Eye (tissue), 1 donor: ENCODE data around the gene ADAMTS2.

ENCODE experiments used
- DNase-seq: peaks from one replicate; pipeline ENCODE4 v3.0.0-alpha.2; 2015

The ADAMTS2 gene

DNA sequence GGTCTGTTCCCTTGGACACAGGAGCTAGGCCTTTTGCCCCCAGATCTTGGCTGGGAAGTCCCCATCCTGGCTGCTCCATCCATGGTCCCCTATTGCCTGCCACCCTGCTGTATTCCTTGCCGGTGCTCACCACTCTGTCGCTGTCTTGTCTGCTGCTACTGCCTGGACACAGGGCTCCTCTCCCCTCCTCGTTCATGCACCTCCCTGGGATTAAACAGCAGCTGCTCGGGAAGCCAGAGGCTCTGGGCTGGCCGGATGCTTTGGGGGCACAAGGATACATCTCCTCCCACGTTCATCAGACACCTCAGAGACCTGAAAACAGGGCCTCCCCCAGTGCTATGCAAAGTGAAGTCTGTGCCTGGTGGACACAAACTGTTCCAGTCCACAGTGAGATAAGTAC lies 174.7 kb downstream of the ADAMTS2 start:
- DNase-seq, result no peak

GRCh38 chr5:179169836-179170235 lies 175.4 kb downstream of the ADAMTS2 start:
- no peak for DNase-seq

GRCh38 chr5:179168664-179169063 lies 176.6 kb downstream of the ADAMTS2 start:
- DNase-seq, result no peak

GRCh38 chr5:179167871-179168451 lies 177.3 kb downstream of the ADAMTS2 start:
- DNase-seq, result no peak

DNA sequence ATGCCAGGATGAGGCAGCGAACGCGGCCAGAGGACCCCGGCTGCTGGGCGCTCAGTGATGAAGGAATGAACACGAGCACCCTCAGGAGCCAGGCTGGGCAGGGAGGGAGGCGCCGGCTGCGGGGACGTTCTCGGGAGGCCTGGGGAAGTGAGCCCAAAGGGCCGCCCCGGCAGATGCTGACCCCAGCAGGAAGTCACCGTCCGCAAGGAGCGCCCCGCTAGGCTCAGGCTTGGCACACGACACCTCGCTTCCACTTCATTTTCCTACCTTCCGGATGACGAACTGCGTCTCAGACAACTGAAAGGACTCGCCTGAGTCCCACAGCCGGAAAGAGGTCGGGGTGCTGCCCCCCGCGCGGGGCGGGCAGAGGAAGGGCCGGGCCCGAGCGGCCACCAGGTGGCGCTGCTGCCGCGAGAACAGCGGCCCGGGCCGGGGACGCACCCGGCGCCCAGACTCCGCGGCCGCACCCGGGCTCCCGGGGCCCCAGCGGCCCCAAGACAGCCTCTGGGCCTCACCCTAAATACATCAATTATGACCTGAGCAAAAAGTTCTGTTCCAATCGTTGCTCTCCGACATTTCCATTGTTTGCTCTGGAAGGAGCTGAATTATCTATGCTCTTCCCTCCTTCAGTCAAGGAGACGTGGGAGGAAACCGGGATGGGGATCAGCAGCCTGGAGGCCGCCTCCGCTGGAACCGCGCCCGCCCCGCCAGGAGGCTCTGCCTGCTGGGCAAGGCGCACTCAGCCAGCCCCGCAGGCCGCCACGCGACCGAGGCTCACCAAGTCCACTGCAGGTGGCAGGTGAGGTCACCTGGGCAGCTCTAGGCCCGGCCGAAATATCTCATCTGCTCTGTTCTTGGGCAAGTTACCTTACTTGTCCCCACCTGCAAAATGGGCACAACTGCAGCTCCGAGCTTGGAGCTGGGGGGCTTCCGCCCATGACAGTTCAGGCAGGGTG lies 178.1 kb downstream of the ADAMTS2 start:
- peak; percentile 82 for DNase-seq

DNA sequence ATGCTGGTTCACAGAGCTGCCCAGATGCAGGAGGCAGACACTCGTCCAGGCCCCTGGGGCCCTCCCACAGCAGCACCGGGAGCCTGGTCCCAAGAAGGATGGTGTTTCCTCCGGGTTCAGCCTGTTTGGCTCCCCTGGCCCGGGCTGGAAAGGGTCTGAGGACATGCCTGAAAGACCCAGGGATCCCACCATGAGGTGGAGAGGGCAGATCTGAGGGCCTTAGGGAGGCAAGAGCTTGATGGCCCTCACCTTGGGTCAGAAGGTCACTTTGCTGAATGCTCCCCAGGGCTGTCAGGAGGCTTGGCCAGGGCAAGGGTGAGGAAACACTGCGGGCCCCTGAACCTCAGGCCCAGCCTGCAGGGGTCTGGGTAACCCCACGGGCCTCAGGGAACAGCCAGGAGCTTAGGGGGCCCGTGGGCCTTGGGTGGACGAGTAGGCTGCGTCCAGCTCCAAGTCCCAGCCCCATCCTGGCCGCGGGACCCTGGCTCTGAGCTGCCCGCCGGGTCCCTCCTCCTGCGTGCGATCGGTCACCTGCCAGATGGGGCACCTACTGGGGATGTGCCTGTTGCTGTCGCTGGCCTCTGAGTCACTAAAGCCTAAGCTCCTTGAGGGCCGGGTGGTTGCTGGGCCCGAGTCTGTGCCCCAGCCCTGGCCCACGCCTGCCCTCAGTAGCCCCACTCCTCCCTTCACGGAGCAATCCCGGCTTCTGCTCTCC lies 178.9 kb downstream of the ADAMTS2 start:
- no peak for DNase-seq

DNA sequence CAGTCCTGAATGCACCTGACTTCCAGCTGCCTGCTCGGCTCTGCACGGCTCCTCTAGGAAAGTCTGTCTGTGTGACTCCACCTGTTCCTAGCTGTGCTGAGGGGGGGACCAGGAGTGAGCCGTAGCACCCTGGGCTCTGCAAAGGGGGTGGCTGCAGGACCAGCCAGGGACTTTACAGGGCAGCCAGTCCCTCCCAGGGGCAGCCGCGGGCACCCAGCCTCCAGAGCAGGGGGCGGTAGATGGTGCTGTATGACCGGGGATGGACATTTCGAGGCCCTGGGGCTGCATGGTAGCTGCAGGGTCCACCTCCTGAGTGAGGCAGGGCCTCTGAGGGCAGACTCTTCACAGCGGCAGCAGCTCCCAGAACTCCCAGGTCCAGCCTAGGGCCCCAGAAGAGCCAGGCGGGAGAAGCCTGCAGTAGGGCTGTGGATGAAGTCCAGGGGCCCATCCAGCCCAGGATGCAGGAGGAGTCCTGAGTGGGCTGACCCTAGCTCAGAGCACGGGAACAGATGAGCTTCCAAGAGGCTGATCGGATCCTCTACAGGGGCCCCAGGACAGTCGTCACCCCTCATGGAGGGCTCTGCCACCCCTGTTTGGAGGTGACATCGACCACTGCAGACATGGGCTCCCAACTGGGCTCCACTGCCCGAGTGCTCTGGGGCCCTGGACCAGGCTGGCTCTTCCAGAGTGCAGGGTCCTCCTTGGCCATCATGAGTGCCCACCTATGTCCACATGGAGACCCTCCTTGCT lies 179.7 kb downstream of the ADAMTS2 start:
- no peak for DNase-seq

DNA sequence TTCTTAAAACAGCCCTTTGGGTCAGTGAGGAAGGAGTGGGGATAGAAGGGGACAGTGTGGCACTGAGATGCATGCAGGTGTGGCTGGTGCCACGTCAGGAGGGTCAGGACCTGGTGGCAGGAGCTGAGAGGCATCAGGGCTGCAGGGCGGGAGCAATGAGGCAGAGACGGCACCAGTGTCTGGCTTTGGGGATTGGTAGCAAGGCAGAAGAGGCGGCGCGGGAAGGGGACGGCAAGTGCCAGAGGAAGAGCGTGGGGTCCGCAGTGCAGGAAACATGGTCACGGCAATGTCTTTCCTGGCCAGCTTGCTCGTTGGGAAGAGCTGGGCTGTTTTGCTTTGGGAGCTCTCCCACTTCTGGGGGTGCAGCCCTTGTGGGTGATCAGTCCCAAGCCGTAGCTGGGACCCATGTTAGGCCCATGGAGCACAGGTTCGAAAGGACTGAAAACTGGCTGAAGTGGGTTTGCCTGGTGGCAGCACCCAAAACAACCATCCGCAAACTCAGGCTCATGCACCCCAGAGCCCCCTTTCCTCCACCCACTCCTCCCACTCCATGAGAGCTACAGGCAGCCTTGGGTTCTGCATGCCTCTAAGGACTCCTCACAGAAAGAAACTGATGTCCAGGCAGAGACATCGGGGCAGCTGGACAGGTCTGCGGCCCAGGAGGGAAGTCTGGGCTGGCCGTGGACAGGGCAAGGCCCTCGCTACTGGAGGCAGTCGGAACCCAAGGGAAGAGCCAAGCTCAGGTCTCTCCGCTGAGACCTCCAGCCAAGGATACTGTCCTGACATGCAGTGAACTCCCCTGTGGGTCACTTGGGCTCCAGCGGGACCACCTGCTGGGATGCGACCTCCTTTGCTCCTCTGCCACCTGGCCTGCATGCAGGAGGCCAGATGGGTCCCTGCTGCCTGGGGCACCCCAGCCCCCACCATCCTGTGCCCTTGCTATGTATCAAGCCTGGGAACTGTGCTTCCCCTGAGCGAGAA lies 180.6 kb downstream of the ADAMTS2 start:
- DNase-seq, result peak; percentile 49

GRCh38 chr5:179163236-179164155 lies 181.8 kb downstream of the ADAMTS2 start:
- DNase-seq, result no peak

DNA sequence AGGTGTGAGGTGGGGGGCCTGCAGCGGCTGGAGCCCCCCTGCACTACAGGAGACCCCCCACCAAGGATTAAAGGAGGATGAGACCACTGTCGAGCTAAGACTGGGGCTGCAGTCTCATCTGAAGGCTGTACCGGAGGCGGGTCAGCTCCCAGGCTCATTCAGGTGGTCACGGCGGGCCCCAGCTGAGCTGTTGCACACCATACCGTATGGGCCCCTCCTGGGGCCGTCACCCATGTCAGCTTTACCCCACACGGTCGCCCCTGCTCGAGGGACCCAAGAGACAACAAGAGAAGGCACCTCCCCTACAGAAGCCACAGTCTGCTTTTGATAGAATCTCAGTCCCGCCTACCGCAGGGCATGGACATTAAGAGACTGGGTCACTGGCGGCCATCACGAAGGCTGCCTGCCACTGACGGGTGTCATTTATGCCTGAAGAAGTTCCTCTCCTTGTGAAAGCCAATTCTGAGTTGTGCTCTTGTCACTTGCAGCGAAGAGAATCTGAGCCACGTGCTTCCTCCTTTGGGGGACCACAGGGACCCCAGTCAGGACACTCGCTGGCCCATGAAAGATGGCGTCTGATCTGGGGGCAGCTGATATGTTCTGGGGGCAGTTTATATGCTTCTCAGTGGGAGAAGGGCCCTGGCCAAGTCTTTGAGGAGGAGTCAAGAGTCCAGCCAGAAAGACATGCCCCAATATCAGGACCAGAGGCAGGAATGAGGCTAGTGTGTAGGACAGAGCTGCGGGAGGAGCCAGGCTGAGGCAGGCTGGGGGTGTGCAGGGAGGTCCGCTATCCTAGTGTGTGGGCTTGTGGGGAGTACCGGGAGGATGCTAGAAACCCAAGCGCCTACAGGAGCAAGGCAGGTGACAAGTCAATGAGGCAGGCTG lies 182.7 kb downstream of the ADAMTS2 start:
- no peak for DNase-seq

GRCh38 chr5:179161901-179162300 lies 183.4 kb downstream of the ADAMTS2 start:
- DNase-seq, result no peak

- DNase-seq, result no peak
Measured at GRCh38 chr5:179160584-179160983, 184.7 kb downstream of the ADAMTS2 start.

DNA sequence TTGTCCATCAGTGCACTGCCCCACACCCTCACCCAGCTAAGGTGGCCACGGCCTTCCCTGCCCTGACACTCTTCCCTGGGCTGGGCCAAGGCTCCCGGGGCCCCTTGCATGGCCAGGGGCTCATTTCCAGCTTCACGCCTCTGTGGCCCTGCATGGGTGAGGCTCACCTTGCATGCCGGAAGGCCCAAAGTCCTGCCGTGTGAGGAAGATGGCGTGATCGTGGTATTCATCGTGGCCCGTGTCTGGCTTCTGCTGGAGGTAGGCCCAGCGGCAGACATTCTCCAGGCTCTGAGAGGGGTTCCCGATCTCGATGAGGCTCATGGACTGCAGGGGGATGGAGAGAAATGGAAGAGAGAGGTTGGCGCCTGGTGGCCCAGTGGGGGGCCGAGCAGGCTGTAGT lies 186.7 kb downstream of the ADAMTS2 start:
- DNase-seq, result no peak

DNA sequence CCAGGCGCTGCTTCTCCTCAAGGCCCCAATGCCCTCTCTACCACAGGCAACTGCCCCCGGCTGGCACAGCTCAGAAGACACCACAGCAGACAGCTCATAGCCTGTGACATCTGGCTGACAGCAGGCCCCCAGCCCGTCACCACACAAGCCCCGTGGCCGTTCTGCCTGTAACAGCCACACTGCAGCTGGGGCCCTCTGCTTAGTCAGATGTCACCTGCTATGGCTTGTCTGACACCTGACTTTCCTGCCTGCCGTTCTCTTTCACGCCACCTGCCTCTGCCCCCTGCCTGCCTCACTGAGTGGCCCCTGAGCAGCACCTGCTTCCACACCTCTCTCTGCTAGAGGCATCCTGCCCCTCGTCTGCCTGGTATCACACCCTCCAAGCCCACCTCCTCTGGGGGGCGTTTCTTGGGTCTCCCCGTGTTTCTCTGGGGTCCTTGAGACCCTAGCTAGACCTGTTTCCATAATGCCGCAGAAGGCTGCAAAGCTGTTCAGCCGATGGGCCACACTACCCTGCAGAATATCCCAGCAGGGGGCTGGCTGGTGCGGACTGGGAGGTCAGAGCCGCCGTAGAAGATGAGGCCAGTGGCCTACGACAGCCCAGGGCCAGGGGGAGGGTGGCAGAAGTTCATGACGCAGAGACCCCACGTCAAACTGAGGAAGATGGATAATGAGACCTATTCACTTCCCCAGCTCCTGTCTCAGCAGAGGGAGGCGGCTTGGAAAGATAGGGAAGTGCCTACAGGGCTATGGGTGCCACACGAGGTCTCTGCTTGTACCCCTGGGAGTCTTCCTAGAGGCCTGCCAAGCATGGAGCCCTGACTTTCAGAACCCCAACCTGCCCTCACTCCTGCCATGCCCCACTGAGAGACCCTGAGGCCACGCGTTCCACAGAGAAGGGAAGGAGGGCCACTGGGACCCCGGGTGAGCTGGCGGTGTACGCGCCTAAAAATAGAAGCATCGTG lies 190.0 kb downstream of the ADAMTS2 start:
- DNase-seq, result peak; percentile 58

- DNase-seq, result no peak
Measured at GRCh38 chr5:179154346-179154990, 190.8 kb downstream of the ADAMTS2 start.

GRCh38 chr5:179153921-179154345 lies 191.3 kb downstream of the ADAMTS2 start:
- DNase-seq, result no peak

- DNase-seq, result no peak
Measured at GRCh38 chr5:179153341-179153901, 191.8 kb downstream of the ADAMTS2 start.
